Stimulated activated CD8-positive, alpha-beta memory T cell treated with anti-CD3 and anti-CD28 coated beads, Interleukin-15, amount 100 ng/mL, for 24 hours (primary cell): ENCODE measurements around the gene PIGO.

Experiments used
- DNase-seq: peaks from one replicate; pipeline ENCODE4 v3.0.0-alpha.2; 2020; ENCODE audit warnings: low read depth

Gene PIGO

DNA sequence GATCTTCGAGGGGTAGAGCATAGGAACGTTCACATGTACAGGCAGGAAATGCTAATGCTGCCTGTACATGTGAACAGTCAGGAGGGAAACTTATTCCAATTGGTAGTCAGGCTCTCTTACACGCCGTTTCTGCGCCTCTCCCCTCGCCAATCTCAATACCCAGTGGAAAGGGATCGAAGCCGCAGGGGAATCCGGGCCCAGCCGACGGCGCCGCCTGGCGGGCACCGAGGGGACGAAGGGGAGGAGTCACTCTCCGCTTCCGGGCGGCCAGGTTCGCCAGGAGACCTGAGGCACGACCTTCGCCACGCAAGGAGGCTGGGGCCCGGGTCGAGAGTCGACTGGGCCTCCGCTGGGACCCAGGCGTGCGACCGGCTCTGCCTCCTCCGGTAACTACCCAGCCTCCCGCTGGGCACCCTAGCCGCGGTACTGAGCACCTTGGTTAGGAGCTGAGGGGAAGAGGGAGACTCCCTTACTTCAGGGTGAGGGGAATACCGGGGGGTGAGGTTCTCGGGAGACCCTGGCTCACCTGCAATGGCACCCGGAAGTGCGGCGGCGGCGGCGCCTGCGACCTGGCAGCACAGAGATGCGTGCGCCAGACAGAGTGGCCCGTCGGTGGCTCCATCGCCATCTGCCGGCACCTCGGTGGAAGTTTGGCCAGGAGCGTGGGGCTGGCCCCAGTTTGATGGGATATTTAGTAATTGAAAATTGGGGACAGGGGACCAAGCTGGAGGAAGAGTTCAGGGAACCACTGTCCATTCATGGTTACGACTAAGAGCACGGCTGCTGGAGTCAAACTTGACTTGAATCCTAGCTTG lies at the start of gene PIGO:
Gene PIGO, minus strand, starts transcription at position 557 of the 815 bp plus-strand sequence. CDS start 1,026 bp downstream, outside the sequence.
- peak; percentile 74 for DNase-seq

DNA sequence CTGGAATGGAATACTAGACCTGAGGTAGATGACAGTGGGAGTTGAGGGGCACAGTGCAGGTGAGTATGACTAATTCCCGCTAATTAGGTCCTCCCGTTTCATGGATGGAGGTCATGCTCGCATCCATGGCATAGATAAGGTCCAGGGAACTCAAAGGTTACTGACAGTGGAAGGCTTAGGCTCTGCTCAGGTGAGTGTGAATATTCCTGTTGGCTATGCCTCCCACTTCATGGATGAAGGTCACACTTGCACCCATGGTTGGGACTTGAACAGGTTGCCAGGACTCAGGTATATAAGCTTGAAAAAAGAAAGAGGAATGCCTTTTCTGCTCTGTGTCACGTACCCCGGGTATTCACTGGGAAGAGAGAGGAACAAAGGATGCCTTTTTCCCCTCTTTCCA lies 45.6 kb upstream of the PIGO start:
- no peak for DNase-seq

DNA sequence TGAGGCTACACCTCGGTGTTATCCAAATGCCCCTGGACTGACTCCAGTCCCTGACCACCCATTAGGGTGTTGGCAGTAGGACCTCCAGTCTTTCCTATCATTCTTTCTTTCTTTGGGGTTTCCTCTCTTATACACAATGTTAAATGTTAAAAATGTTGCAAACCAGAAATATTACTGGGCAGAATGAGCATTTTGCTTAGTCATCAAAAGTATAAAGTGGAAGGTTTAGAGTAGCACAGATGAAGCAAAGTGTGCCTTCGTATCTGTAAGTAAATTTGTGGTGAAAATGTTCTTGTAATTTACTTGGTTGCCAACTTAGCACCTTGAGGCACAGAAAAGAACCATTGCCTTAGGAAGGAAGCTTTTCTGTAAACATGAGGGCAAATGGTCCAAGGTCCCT lies 43.7 kb upstream of the PIGO start:
- no peak for DNase-seq

DNA sequence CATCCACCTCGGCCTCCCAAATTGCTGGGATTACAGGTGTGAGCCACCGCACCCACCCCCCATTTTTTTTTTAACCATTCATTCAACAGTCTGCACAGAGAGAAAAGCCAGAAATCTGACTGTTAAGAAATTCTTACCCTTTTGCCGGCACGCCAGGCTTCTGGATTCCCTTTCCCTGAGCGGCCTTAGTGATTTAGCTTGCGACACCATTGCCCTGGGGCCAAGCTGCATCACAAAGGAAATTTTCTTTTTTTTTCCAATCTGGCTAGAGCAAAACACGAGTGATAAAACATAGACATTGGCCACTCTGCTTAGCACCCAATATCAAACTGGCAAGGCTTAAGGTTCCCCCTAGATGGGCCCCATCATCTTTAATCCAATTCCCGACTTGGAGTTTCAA lies 40.5 kb upstream of the PIGO start:
- no peak for DNase-seq

DNA sequence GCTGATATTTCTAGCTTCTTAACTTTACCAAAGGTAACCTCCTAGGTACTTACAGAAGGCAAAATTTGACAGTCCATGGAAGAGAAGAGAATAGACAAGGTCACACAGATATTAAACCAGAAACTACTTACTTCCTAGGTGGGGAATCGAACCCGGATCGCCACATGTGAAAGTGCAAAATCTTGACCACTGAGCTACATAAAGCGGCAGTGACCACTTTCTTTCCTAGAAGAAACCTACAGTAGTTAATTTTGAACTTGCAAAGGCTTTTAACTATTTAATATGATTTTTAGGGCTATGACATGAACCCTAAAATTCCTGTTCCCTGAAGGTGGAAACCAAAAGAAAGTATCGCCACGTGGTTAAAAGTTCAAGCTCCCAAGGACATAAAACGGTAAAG lies 39.6 kb upstream of the PIGO start:
- DNase-seq: no peak

DNA sequence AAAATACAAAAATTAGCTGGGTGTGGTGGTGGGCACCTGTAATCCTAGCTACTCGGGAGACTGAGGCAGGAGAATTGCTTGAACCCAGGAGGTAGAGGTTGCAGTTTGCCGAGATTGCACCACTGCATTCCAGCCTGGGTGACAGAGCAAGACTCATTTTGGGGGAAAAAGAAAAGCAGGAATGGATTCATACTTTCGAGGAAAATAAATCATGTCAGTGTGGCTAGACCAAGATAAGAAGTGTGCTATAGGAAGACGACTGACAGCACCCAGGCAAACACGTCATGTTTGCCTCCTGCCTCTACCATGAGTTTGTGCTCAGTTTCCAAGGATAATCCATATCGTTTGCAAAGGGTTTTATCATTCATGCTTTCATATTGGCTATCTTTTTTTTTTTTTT lies 38.5 kb upstream of the PIGO start:
- DNase-seq: no peak

DNA sequence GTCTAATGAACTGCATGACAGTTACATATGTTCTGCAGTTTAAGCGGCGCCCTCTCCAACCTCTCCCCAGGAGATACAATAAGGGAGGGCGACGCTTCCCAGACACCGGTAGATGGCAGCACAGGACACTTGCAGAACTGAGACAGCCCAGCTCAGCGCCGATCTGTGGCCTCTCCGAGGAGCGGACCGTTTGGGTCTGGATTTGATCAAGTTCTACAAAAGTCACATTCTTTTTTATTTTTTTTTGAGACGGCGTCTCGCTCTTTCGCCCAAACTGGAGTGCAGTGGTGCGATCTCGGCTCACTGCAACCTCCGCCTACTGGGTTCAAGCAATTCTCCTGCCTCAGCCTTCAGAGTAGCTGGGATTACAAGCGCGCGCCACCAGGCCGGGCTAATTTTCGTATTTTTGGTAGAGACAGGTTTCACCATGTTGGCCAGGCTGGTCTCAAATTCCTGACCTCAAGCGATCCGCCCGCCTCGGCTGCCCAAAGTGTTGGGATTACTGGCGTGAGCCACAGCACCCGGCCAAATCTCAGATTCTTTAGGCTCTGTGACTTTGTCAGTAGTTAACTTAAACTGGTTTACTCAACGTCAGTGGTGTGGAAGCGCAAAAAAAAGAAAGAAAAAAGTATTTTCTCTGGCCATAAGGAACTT lies 20.6 kb upstream of the PIGO start:
- DNase-seq: peak; percentile 45

DNA sequence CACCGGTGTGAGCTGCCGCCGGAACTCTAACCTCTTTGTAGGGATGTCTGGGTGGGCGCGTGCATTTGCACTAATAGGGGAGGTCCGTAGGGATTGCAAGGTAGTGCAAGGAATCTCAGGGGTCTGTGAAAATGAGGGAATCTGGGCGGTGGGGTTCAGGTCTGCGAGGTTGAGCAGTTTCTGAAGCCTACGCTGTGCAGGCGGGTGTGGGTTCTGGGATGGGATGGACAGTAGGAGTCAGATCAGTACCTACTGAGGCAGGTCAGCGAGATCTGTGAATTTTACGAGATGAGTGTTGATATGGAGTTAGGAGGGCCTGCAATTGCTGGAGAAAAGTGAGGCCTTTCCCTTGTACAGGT lies 20.1 kb upstream of the PIGO start:
- no peak for DNase-seq

DNA sequence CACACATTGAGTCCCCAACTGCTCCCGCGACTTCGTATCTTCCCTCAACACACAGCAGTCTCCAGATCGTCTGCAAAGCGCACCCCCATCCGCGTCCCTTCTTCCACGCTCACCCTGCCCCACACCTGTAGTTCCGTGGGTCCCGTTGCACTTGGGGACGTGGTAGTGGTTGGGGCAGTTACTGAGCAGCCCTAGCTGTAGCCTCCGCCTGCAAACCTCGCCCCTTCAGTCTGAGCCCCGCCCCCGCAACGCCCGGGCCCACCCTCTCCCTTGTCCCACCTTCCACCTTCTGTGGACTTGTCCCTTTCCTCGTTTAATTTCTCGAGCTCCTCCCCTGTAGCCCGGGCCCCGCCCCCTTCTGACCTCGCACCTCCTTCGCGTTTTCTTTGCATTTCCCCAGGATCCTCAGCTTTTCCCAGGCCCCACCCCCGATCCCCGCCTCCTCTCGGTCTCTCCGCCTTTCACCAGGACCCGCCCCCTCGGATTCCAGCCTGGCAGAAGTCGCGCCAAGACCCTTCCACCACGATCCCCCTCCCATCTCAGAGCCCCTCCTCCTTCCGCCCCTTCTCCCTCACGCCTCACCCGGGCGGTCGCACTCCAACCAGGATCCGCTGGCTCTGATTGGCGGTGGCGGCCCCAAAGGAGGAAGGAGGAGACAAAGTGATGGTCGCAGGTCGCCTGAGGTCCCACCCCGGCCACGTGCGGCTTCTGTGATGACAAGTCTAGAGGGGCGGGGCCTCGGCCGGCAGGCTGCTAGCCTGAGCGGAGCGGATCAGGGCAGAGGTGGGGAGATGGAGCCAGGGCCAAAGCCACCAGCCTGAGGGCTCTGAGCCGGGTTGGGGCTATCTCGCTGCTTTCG lies 19.5 kb upstream of the PIGO start, which contains the start of gene ATOSB:
Gene ATOSB, minus strand, starts transcription at position 183 of the 859 bp plus-strand sequence. CDS start 7,588 bp downstream, outside the sequence.
- peak; percentile 83 for DNase-seq

DNA sequence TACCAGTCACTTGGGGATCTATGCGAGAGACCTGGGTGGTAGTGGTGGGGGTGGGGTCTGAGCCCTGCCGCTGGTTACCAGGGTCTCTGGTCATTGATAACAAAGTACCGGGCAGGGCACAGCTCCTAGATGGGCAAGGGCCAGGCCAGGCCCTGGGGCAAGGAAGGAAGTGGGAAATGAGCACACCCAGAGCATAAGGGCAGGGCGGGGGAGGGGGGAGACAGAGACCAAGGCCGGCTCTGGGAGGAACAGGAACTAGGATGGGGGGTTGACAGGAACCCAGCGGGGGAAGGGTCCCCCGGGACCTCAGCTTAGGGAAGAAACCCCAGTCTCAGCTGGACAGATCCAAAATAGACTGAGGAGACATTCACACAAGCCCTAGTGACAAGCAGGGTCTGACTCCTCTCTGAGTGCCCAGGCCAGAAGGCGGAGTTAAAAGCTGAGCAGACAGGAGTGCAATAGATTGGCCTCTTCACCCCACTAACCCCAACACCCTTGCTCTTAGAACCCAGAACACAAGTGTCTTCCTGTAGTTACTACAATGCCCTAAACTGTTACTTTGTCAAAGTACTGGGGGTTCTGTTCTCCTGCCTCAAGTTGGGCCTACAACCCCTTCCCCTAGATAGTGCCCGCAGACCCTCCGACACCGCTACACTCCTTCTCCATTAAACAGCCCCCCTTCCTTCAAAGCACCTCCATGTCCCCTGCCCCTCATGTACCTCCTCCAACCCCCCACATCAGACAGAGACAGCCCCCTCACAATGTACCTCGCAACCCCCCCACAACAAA lies 18.6 kb upstream of the PIGO start:
- no peak for DNase-seq

DNA sequence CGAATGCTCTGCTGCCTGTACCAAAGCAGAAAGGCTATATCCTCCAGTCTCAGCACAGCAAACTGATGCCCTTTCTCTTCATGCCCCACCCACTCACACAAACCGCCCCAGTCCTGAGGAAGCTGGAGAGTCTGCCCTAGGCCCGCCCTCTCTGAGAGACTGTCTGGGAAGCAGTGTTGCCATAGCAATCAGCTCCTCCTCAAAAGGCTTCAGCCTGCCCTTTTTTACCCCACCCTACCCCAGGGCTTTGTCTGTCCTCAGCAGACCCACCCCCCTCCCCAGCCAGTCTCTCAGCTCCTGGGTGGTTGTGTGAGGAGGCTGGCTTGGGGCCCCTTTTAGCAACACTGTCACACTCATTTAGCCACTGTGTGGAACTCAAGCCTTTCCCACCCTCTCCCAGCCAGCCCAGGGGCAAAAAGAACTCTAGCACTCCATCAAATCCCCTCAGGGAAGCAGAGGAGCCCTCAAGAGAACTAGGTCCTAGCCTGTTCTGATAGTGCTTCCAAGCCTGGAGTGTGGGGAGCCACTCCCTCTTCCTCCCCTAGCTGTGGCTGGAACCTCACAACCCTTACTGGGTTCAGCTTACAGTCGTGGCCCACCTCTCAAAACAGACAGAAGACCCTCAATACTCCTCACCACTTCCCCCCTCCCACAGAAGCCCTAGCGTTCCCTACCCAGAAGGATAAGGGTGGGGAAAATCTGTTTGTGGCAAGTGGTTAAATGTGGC lies 17.9 kb upstream of the PIGO start:
- DNase-seq: no peak

DNA sequence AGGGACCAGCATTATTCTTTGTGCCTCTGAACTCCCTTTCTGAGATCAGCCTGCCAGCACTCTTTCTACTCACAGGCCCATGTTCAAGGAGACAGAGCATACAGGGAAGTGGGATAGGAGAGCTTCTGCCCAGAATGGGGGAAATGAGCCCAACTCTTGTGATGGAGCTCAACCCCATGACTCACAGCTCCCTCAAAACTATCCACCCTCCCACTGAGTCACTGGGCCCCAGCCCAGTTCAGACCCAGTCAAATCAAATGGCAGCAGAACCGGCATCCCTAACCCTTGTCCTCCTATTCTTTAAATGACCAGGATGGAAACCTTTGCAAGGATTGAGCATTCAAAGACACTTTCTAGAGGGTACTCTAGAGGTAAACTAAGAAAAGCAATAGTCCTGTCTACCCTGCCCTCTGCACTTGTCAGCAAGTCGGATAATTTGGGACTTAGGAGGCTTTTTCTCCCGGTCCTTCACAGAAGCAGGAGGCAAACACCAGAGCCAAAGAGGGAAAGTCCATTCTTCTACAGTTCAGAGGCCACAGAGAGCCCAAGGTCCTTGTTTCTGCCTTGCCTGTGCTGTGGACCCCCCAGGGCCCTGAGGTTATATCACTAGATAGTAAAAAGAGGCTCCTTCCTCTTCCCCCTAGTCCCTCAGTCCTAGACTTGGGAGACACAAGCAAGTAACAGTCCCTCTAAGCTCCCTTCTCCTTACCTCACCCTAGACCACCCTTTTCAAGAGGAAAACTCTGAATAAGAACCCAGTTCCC lies 16.0 kb upstream of the PIGO start:
- no peak for DNase-seq

DNA sequence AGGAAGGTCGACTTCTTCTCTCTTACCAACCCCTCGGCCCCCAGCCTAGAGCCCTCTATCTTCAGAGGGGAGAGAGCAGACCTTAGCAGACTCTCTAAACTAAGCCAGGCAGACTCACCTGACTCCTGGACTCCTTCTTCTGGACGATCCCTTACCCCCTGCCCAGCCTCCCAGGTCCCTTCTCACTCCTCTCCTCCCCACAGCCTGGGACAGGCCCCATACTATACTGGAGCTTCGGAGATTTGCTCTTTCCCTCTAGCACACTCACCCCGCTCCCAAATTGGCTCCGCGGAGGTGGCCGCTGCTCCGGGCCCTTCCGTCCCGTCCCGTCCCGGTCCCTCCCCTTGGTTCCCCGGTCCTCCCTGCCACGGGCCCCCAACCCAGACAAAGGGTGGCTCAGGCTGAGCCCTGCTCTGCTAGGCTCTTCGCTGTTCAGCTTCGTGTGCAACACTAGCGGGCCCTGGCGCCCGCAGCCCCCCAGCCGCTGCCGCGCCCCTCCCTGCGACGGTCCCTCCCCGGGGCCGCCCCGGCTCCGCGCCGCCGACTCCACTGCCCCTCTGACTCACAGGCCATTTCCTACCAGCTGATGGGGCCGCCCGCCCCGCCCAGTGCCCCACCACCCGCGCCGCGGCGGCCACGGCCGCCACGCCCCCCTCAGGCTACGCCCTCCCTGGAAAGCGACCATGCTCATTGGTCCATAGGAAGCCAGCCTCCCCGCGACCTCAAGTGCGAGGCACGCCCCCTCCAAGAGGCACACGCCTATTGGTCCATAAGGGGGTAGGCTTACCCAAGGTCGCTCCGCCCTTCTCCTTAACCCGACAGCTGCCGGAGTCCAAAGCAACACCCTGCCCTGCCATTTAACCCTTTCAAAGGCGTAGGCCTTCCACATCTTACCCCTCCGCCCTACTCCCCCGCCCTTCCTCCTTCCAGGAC lies 14.9 kb upstream of the PIGO start:
- peak; percentile 87 for DNase-seq

DNA sequence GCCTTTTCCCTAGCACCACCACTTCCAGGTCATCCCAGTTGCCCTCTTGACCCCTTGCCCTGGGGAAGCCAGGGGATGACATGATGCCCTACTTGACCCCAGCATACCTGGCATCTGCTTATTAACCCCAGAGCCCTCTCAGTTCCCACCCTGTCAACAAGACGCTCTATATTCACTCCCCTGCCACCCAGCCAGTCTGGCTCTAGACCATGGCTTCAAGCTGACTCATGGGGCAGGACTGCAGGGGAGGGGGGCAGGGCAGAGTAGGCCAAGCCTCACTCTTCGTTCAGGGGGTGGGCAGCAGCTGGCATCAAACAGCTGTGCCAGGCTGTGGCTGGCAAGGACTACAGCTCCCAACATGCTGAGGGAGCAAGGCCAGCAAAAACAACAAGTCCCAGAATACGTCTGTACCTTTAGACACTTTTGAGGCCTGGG lies 14.0 kb upstream of the PIGO start:
- DNase-seq: no peak

DNA sequence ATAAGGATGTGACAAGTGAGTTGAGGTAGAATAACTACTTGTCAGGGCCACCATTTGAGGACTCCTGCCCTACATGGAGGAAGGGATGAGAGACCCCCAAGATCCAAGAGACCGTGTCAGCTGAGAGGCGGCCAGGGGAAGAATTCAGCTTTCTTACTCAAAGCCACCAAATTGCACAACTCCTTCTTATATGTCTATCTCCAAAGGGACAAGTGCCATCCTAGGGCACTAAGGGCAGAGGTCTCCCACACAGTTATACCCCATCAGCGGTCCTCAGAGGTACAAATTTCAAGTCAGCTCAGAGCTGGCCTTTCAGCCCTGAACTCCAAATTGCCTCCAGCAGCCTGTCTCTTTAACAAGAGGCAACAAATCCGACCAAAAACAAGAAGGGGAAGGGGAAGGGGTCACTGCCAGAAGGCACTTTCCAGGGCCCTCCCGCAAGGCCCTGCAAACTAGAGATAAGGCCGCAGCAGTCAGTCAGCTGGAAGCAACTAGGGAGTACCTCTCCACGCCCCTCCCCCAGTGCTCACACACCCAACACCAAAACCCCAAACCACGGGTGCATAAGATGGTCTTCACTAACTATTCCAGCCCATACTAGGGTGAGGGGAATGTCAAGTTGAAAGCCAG lies 12.7 kb upstream of the PIGO start:
- DNase-seq: no peak

DNA sequence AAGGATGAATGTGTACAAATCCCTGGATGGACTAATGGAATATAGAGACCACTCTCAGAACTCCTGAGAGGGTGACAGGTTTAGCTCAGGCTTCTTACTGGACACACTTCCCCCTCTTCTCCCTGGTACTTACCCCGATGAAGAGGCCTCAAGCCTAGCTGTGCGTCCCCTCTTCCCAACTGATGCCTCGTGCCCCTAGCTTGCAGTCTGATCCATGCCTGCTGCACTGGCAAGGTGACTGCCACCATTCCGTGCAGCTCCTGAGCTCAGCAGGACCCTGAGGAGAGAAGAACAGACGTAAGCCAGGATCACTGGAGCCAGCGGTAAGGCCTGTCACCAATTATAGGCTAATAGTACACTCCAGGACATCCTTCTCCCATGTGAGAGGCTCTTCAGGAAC lies 12.1 kb upstream of the PIGO start:
- no peak for DNase-seq

DNA sequence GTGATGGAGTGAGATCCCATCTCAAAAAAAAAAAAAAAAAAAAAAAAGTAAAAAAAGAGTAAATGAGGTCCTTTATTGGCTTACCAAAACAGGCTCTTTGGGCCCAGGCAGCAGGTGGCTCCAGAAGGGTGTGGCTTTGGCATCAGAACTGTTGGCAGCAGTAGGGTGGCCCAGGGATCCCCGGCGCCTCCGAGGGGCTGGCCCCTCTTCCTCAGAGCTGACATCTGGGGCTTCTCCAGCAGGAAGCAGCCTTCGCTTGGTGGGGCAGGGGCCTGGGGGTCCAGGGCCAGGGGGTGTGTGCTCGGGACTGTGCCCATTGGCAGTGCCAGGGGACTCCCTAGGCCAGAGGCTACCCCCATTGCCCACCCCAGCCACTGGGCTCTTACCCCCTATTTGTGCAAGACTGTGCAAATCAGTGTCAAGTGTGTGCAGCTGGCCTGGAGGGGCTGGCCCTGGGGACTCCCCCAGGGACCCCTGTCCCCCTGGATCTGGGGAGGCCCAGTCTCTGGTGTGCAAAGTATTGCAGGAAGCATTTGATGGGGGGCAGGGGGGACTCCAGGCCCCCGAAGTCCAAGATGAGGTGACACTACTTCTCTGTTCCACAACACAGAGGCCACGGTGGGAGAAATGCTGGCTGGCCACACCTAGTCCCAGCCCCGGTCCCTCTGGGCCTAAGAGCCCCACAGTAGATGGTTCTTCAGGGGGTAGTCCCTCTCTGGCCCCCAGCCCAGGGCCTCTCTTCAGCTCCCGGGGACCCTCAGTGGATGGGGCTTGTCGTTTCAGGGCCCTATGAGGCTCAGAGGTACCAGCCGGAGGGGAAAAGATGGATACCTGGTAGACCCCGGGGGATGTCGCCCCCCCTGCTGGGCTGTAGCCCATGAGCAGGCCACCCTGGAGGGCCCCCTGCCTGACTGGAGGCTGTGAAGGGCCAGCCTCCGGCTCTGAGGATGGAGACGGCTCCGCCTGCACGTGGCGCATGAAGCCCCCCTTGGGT lies 11.2 kb upstream of the PIGO start:
- no peak for DNase-seq

DNA sequence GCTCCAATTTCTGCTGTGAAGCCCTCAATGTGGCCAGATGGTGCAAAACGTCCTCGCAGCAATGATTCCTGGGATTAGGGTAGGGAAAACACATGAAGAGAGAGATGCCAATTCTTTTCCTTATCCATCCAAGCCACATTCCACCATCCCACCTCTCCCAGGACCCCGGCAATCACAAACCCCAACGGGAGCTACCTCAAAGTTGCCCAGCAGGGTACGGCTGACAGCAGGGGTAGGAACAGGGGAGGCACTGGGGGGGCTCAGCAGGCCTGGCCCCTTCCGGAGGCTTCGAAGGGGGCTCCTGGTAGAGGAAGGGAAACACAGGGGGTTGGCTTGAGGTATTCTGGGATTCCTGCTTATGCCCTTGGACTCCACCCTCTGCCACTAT lies 9.9 kb upstream of the PIGO start:
- no peak for DNase-seq
